NCI-H446 (cell line): ENCODE data around the gene MGST2.

Experiments used
- DNase-seq, 2 experiments: peaks; one replicate each; lab custom pipeline; 2025; lab: John Stamatoyannopoulos, UW

MGST2 gene

GRCh38 chr4:139738846-139739613 lies 73.4 kb downstream of the MGST2 start:
- DNase-seq = peak in 1 of 2 experiments; percentile 64

GRCh38 chr4:139740121-139740520 lies 74.5 kb downstream of the MGST2 start:
- no peak for DNase-seq

GRCh38 chr4:139740531-139741041 lies 75.0 kb downstream of the MGST2 start:
- peak; percentile 76 to 88 for DNase-seq

- no peak for DNase-seq
Observed at GRCh38 chr4:139743027-139743426, 77.4 kb downstream of the MGST2 start.

GRCh38 chr4:139744232-139744631 lies 78.6 kb downstream of the MGST2 start:
- no peak for DNase-seq

GRCh38 chr4:139745111-139745639 lies 79.6 kb downstream of the MGST2 start:
- DNase-seq = no peak

- no peak for DNase-seq
Observed at GRCh38 chr4:139746431-139747171, 81.0 kb downstream of the MGST2 start.

- DNase-seq = no peak
Observed at GRCh38 chr4:139749338-139749737, 83.7 kb downstream of the MGST2 start.

- DNase-seq = no peak
Observed at GRCh38 chr4:139749835-139750498, 84.3 kb downstream of the MGST2 start.

GRCh38 chr4:139753686-139754085 lies 88.1 kb downstream of the MGST2 start:
- no peak for DNase-seq
